NB4 (cell line): ENCODE measurements around the gene SEPTIN8.
"Not testable (repeated sequence)": the region's sequence is repeated elsewhere in the genome, so short reads cannot be mapped to it uniquely, and the experiment has no call there.

ENCODE experiments used
- CTCF ChIP-seq: IDR thresholded peaks from one replicate; pipeline ENCODE4 v1.5.1; 2012; ENCODE audit warnings: low read depth, low read length
- MYC ChIP-seq: IDR thresholded peaks from 2 replicates; pipeline ENCODE4 v1.6.1; 2011; ENCODE audit warnings: low read depth, low read length
- POLR2A ChIP-seq: IDR thresholded peaks from 2 replicates; pipeline ENCODE4 v1.6.1; 2011; ENCODE audit warnings: mild to moderate bottlenecking; ENCODE audit not compliant: insufficient read length; ENCODE audit errors: extremely low read depth

DNA sequence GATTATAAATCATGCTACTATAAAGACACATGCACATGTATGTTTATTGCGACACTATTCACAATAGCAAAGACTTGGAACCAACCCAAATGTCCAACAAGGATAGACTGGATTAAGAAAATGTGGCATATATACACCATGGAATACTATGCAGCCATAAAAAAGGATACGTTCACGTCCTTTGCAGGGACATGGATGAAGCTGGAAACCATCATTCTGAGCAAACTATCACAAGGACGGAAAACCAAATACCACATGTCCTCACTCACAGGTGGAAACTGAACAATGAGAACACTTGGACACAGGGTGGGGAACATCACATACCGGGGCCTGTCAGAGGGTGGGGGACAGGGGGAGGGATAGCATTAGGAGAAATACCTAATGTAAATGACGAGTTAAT is 28.8 kb upstream of the SEPTIN8 start:
- not testable (repeated sequence) for TF ChIP-seq POLR2A, CTCF, MYC
